ENCODE measurements around the gene PAX8. TPM values are rescaled to one million over a fixed set of nuclear protein-coding genes. Genes with fewer than 3 reads are reported as not detected.

The PAX8 gene
- total and polyA plus RNA-seq, 2 of the 13 experiments (the other 11 are each of a cell fraction or from before 2014, with no cell fraction given), result 1.5 to 8.8 TPM

- FAIRE-seq (no peak), DNase-seq (ENCODE audit: low spot score) (no peak), ATAC-seq (no peak)
- peaks cover 43% of the 10 kb centered on the region for H3K4me1 ChIP-seq (ENCODE audit: insufficient read depth, low read length)
- no peak overlapping the region for H2AFZ ChIP-seq (ENCODE audit: low read length)
- H3K4me2 ChIP-seq (ENCODE audit: low read depth, low read length), result no peak overlapping the region
- no peaks in the 10 kb centered on the region for H4K20me1 ChIP-seq (ENCODE audit: insufficient read depth, low read length)
- no peaks in the 10 kb centered on the region for H3K36me3 ChIP-seq (replicated peaks in 1 of 2; ENCODE audit: control insufficient read depth in 1 of 2, insufficient read depth in 2 of 2, low read length in 2 of 2)
- CTCF ChIA-PET (ENCODE audit: low intra/inter-chr PET ratio, low total read pairs), result no interaction called here
- H3K9ac ChIP-seq (ENCODE audit: insufficient read depth, low read depth, low read length), result no peak overlapping the region
- no peak overlapping the region for H3K27ac ChIP-seq (ENCODE audit: extremely low read length, insufficient read depth, low read length)
- 73% methylated on average over 3 of the region's 3 CpGs for WGBS (ENCODE audit: low lambda C conversion rate)
- intact Hi-C loops (cut with micrococcal nuclease; ENCODE audit: unreplicated experiment), result no loop called here
- H3K79me2 ChIP-seq (ENCODE audit: insufficient read depth, low read length), result no peaks in the 10 kb centered on the region
- H3K9me3 ChIP-seq (ENCODE audit: low read length), result no peaks in the 10 kb centered on the region
- H3K27me3 ChIP-seq (ENCODE audit: control insufficient read depth in 1 of 2, insufficient read depth in 2 of 2, low read length in 2 of 2), result 0 out of 5 replicates have a peak, but pooled peaks cover 0 to 5% of the 10 kb centered on the region in 2 experiments
- TF ChIP-seq ZNF512B (CRISPR knock-in tag; IDR thresholded peaks at IDR 0.05; ENCODE audit: borderline replicate concordance) (no peak), SP2 (CRISPR knock-in tag; IDR thresholded peaks at IDR 0.05) (no peak), SRSF4 (IDR thresholded peaks at IDR 0.05; ENCODE audit: low read depth, low read length, poor library complexity, severe bottlenecking) (no peak), SIX4 (CRISPR knock-in tag; IDR thresholded peaks at IDR 0.05) (no peak), CHD4 (IDR thresholded peaks at IDR 0.05; ENCODE audit: borderline replicate concordance, low read length) (no peak), XRCC5 (optimal IDR thresholded peaks at IDR 0.05; ENCODE audit: low read length) (no peak), ZNF18 (CRISPR knock-in tag; IDR thresholded peaks at IDR 0.05; ENCODE audit: insufficient replicate concordance) (no peak), KLF9 (CRISPR knock-in tag; IDR thresholded peaks at IDR 0.05; ENCODE audit: low read depth) (no peak), ZSCAN20 (CRISPR knock-in tag; IDR thresholded peaks at IDR 0.05; ENCODE audit: borderline replicate concordance) (no peak), GTF2F1 (IDR thresholded peaks at IDR 0.05; ENCODE audit: low read length) (no peak), ZNF33A (CRISPR knock-in tag; IDR thresholded peaks at IDR 0.05; ENCODE audit: borderline replicate concordance) (no peak), THAP11 (CRISPR knock-in tag; IDR thresholded peaks at IDR 0.05) (no peak), ZBTB46 (CRISPR knock-in tag; IDR thresholded peaks at IDR 0.05; ENCODE audit: borderline replicate concordance) (no peak), JUND (CRISPR knock-in tag; IDR thresholded peaks at IDR 0.05) (no peak)
- no peak overlapping the region for H3K4me3 ChIP-seq (replicated peaks in 1 of 3; ENCODE audit: insufficient read depth in 1 of 3, low read depth in 2 of 3, low read length in 3 of 3)
- POLR2A ChIA-PET, result no interaction called here
- in situ Hi-C loops (cut with HindIII; ENCODE audit: extremely low pct_ligation_motif_present, low pct_unique_long_range_greater_than_20kb), result no loop called here
- BruUV-seq (replicated peaks), result no TSS peak
These were observed 51.0 kb downstream of the PAX8 start for GRCh38 chr2:113227698-113228097.
